A549 (cell line): ENCODE results near the gene TBCE. TPM values are rescaled to one million over a fixed set of nuclear protein-coding genes. Genes with fewer than 3 reads are reported as not detected.
A peak's percentile ranks its signal among the peaks of the same experiment; 100 is the strongest.

Source experiments
- ATAC-seq, 2 experiments: fragments of 200-7000 bp in 1 of 2; fragments of >200 bp in 1 of 2; cut with Nextera tagmentation in 1 of 2; cut with Tn5 transposase in 1 of 2; 3 replicates each; pipeline versions ENCODE4 v1.8.0 to v1.9.1; 2018 to 2020; ENCODE audit warnings: mild to moderate bottlenecking in 1 of 2, moderate library complexity in 1 of 2
- CTCF ChIA-PET: fragments of 300-600 bp; sonication (Branson Sonifier 250); formaldehyde crosslinking; extraction: SDS; loops from one replicate; lab custom pipeline; 2021; ENCODE audit warnings: antibody characterized with exemption, inconsistent platforms; lab: Yijun Ruan, JAX
- POLR2A ChIA-PET: fragments of 350-600 bp; formaldehyde crosslinking; extraction: SDS; loops from one replicate; lab custom pipeline; 2021; ENCODE audit warnings: antibody characterized with exemption, inconsistent platforms; lab: Yijun Ruan, JAX
- DNase-seq, 2 experiments: peaks; one replicate each; pipeline versions ENCODE4 v3.0.0 to v3.0.0-alpha.2; 2011 to 2016; ENCODE audit warnings: low read depth in 1 of 2, low spot score in 1 of 2
- FAIRE-seq: peaks from 2 replicates; lab custom pipeline; 2011; peaks lifted over from hg19 to GRCh38; lab: Jason Lieb, UNC
- H3K27ac ChIP-seq, 2 experiments: fragments of >200 bp; sonication (Bioruptor Twin); formaldehyde crosslinking; 3 replicates each; pipeline ENCODE4 v1.5.1; 2016 to 2017
- H3K4me1 ChIP-seq: fragments of >200 bp; sonication (Bioruptor Twin); formaldehyde crosslinking; 3 replicates; pipeline ENCODE4 v1.6.1; 2016
- H3K4me2 ChIP-seq: fragments of >200 bp; sonication (Bioruptor Twin); formaldehyde crosslinking; 3 replicates; pipeline ENCODE4 v1.6.1; 2016
- H3K4me3 ChIP-seq: fragments of >200 bp; sonication (Bioruptor Twin); formaldehyde crosslinking; 3 replicates; pipeline ENCODE4 v1.5.1; 2016
- H3K9me3 ChIP-seq: fragments of >200 bp; sonication (Bioruptor Twin); formaldehyde crosslinking; 3 replicates; pipeline ENCODE4 v1.6.1; 2016
- BCL3 ChIP-seq: fragments of >200 bp; sonication (Bioruptor Twin); formaldehyde crosslinking; IDR thresholded peaks from 3 replicates; pipeline ENCODE4 v1.6.1; 2016
- CBX2 ChIP-seq: fragments of 200-600 bp; sonication (generic); IDR thresholded peaks from 2 replicates; pipeline ENCODE4 v1.6.1; 2016; ENCODE audit warnings: low read depth, mild to moderate bottlenecking, borderline replicate concordance
- ESRRA ChIP-seq: fragments of 150-350 bp; IDR thresholded peaks from 2 replicates; pipeline ENCODE4 v1.6.1; 2014; ENCODE audit warnings: mild to moderate bottlenecking, low read length, borderline replicate concordance
- FOSB ChIP-seq: fragments of 250-450 bp; sonication (Bioruptor Pico); IDR thresholded peaks from 2 replicates; pipeline ENCODE4 v1.5.0; 2020; ENCODE audit warnings: mild to moderate bottlenecking, moderate library complexity
- FOXS1 ChIP-seq: fragments of 250-450 bp; sonication (Bioruptor Pico); IDR thresholded peaks from 2 replicates; pipeline ENCODE4 v1.5.0; 2020; ENCODE audit warnings: mild to moderate bottlenecking, moderate library complexity
- GATA3 ChIP-seq: IDR thresholded peaks from 2 replicates; pipeline ENCODE4 v1.6.1; 2012; ENCODE audit warnings: borderline replicate concordance
- HEYL ChIP-seq: fragments of 250-450 bp; sonication (Bioruptor Pico); IDR thresholded peaks from 2 replicates; pipeline ENCODE4 v1.8.0; 2021; ENCODE audit warnings: mild to moderate bottlenecking, moderate library complexity
- HOXB5 ChIP-seq: fragments of 250-450 bp; sonication (Bioruptor Pico); IDR thresholded peaks from 2 replicates; pipeline ENCODE4 v1.5.0; 2020; ENCODE audit warnings: mild to moderate bottlenecking, moderate library complexity
- JUNB ChIP-seq: fragments of >200 bp; sonication (Bioruptor Twin); formaldehyde crosslinking; IDR thresholded peaks from 2 replicates; pipeline ENCODE4 v1.6.1; 2016
- MYC ChIP-seq: IDR thresholded peaks from 2 replicates; pipeline ENCODE4 v1.6.1; 2012; ENCODE audit warnings: mild to moderate bottlenecking, inconsistent platforms, low read length, improper control_type of control experiment, borderline replicate concordance
- NFE2L2 ChIP-seq: fragments of 150-350 bp; conservative IDR thresholded peaks from 2 replicates; pipeline ENCODE4 v1.6.1; 2014; ENCODE audit warnings: low read length
- PBX3 ChIP-seq: IDR thresholded peaks from 2 replicates; pipeline ENCODE4 v1.6.1; 2012
- RAD21 ChIP-seq, 2 experiments: fragments of >200 bp in 1 of 2; sonication (Bioruptor Twin) in 1 of 2; formaldehyde crosslinking in 1 of 2; IDR thresholded peaks in 1 of 2; conservative IDR thresholded peaks in 1 of 2; 2 replicates in 1 of 2; 3 replicates in 1 of 2; pipeline ENCODE4 v1.6.1; 2012 to 2018; ENCODE audit warnings: inconsistent platforms in 1 of 2
- RCOR1 ChIP-seq: fragments of 150-350 bp; IDR thresholded peaks from 2 replicates; pipeline ENCODE4 v1.6.1; 2014; ENCODE audit warnings: antibody characterized with exemption, low read length, low read depth
- SMC3 ChIP-seq: fragments of >200 bp; sonication (Bioruptor Twin); formaldehyde crosslinking; IDR thresholded peaks from 3 replicates; pipeline ENCODE4 v1.6.1; 2018; ENCODE audit warnings: inconsistent platforms
- SREBF2 ChIP-seq: fragments of 450-650 bp; IDR thresholded peaks from 2 replicates; pipeline ENCODE4 v1.6.1; 2014; ENCODE audit warnings: mild to moderate bottlenecking, moderate library complexity
- ZSCAN20 ChIP-seq: fragments of 250-450 bp; sonication (Bioruptor Pico); IDR thresholded peaks from 2 replicates; pipeline ENCODE4 v1.8.0; 2022; ENCODE audit warnings: mild to moderate bottlenecking, moderate library complexity
- WGBS: methylation state at CpG from one replicate; pipeline ENCODE4 v1.1.6; 2017; ENCODE audit errors: missing lambda C conversion rate; 5-methylcytosine and 5-hydroxymethylcytosine counted together
- polyA plus RNA-seq, 4 experiments: library from polyadenylated mRNA; depleted of rRNA in 3 of 4; stranded (reverse); fragments of >200 nt; fragmentation: RNase III in 1 of 4; extraction: RNeasy Plus Mini Kit Qiagen cat#74134 plus additional on column Dnase treatment in 1 of 4; gene quantifications; 2 replicates in 3 of 4; 3 replicates in 1 of 4; pipeline ENCODE4 v1.2.3, GENCODE V29; 2011 to 2017

Gene TBCE
- polyA plus RNA-seq, 2 of the 4 experiments (the other 2 are of a cell fraction) = 45.1 to 65.2 TPM

GRCh38 chr1:235430991-235431390, 63.8 kb downstream of the TBCE start:
- H3K27ac ChIP-seq = no peak overlapping the region
- CTCF ChIA-PET = interaction anchor here (0.7 to 5.8 kb wide), 2 partner anchors 15 to 353 kb away, joined by 3 to 29 read pairs; no protein-coding TSS in a partner anchor
- no peak overlapping the region for H3K4me2 ChIP-seq
- FAIRE-seq = no peak
- no peak overlapping the region for H3K4me3 ChIP-seq
- TF ChIP-seq HOXB5 (no peak), MYC (no peak), PBX3 (no peak), SREBF2 (no peak)
- TF ChIP-seq, all 56 proteins: peak for 0
- DNase-seq = no peak
- no peaks in the 10 kb centered on the region for H3K9me3 ChIP-seq
- peaks cover 4% of the 10 kb centered on the region; the same call in 2 of the 3 replicates for H3K4me1 ChIP-seq
- ATAC-seq = no peak
- POLR2A ChIA-PET = no interaction called here
- 96% methylated on average over 6 of the region's 6 CpGs for WGBS

- TF ChIP-seq ZSCAN20 (CRISPR knock-in tag) = no peak
- peak in 1 of 2 experiments; percentile 26; a peak in 1 of 5 replicates for TF ChIP-seq RAD21 (conservative IDR thresholded peaks at IDR 0.05 in 1 of 2, IDR thresholded peaks at IDR 0.05 in 1 of 2)
- DNase-seq (no peak), FAIRE-seq (no peak), ATAC-seq (peak; percentile 49 to 54; a peak in 1 of 6 replicates)
- Histone ChIP-seq H3K4me3 (no peak overlapping the region), H3K4me2 (no peak overlapping the region), H3K27ac (no peak overlapping the region), H3K4me1 (peaks cover 3% of the 10 kb centered on the region; the same call in 2 of the 3 replicates), H3K9me3 (no peaks in the 10 kb centered on the region)
- POLR2A ChIA-PET = no interaction called here
- WGBS = 81% methylated on average over 8 of the region's 8 CpGs
- CTCF ChIA-PET = interaction anchor here (0.9 kb wide), 1 partner anchor 55 kb away, joined by 5 read pairs; no protein-coding TSS in a partner anchor
Observed at GRCh38 chr1:235434001-235434400, 66.8 kb downstream of the TBCE start.

GRCh38 chr1:235441159-235441685, 74.0 kb downstream of the TBCE start:
- POLR2A ChIA-PET = interaction anchor here (1.6 kb wide), 1 partner anchor 63 kb away, joined by 5 read pairs; the partner anchor contains the start of gene B3GALNT2
- TF ChIP-seq NFE2L2 (no peak), FOXS1 (CRISPR knock-in tag) (no peak), GATA3 (no peak), SMC3 (no peak), JUNB (no peak), FOSB (CRISPR knock-in tag) (no peak), BCL3 (no peak), HEYL (CRISPR knock-in tag) (no peak), ESRRA (no peak), CBX2 (no peak), PBX3 (no peak), RCOR1 (no peak), HOXB5 (no peak)
- TF ChIP-seq, all 56 proteins: peak for 0
- peak overlapping the region; percentile 85 to 91 for H3K27ac ChIP-seq
- no peaks in the 10 kb centered on the region for H3K9me3 ChIP-seq
- H3K4me3 ChIP-seq = no peak overlapping the region
- no peak for DNase-seq
- peak; percentile 38 to 40; a peak in 3 of 6 replicates for ATAC-seq
- no peak for FAIRE-seq
- peak overlapping the region; percentile 3; the same call in 2 of the 3 replicates for H3K4me2 ChIP-seq
- 77% methylated on average over 6 of the region's 6 CpGs for WGBS
- CTCF ChIA-PET = interaction anchor here (1.2 to 1.3 kb wide), 3 partner anchors 9 to 64 kb away, joined by 3 read pairs; no protein-coding TSS in a partner anchor
- peaks cover 28% of the 10 kb centered on the region for H3K4me1 ChIP-seq
